Fibroblast of lung (primary cell): ENCODE data around the gene CALHM1.

ENCODE experiments used
- CTCF ChIP-seq, 2 donors: IDR thresholded peaks in 1 of 2; conservative IDR thresholded peaks in 1 of 2; 1 replicate in 1 of 2; 2 replicates in 1 of 2; pipeline ENCODE4 v1.5.1; 2011 to 2012; ENCODE audit warnings: low read length in 2 of 2, control low read depth in 1 of 2, inconsistent platforms in 1 of 2, low read depth in 1 of 2, mild to moderate bottlenecking in 1 of 2
- EZH2 ChIP-seq: IDR thresholded peaks from 2 replicates; pipeline ENCODE4 v1.5.1; 2012; ENCODE audit warnings: low read length, control low read depth, mild to moderate bottlenecking; ENCODE audit errors: missing control alignments

- TF ChIP-seq CTCF (conservative IDR thresholded peaks at IDR 0.05 in 1 of 2, IDR thresholded peaks at IDR 0.05 in 1 of 2; ENCODE audit: low read depth in 1 of 2, low read length in 2 of 2) (no peak), EZH2 (no peak)
Measured at GRCh38 chr10:103442031-103442461, 16.7 kb downstream of the CALHM1 start.
